B cell (primary cell): ENCODE data around the gene RENBP. TPM values are rescaled to one million over a fixed set of nuclear protein-coding genes. Genes with fewer than 3 reads are reported as not detected.

Experiments
- ATAC-seq: fragments of 200-7000 bp; cut with Tn5 transposase; one replicate; pipeline ENCODE4 v1.10.0; 2021; ENCODE audit warnings: low read depth, mild to moderate bottlenecking, moderate number of reproducible peaks, moderate library complexity
- CTCF ChIA-PET: fragments of 350-600 bp; sonication (Branson Sonifier 250); formaldehyde crosslinking; loops from one replicate; lab custom pipeline; 2021; ENCODE audit warnings: antibody characterized with exemption, inconsistent platforms; lab: Charles Lee
- POLR2A ChIA-PET: fragments of 350-600 bp; sonication (Branson Sonifier 250); formaldehyde crosslinking; loops from one replicate; lab custom pipeline; 2021; ENCODE audit warnings: antibody characterized with exemption; lab: Charles Lee
- DNase-seq: peaks from one replicate; pipeline ENCODE4 v3.0.0; 2013
- H2AFZ ChIP-seq: 2 replicates; pipeline ENCODE4 v1.6.1; 2012; ENCODE audit warnings: mild to moderate bottlenecking, low read depth, low read length; ENCODE audit not compliant: insufficient read depth, poor library complexity, severe bottlenecking
- H3K27ac ChIP-seq, 2 donors: 1 replicate in 1 of 2; 2 replicates in 1 of 2; pipeline ENCODE4 v1.5.1; 2012 to 2013; ENCODE audit warnings: low read length in 2 of 2, mild to moderate bottlenecking in 2 of 2, moderate library complexity in 1 of 2
- H3K27me3 ChIP-seq, 4 experiments: fragments of 200-600 bp in 1 of 4; sonication (generic) in 1 of 4; replicated peaks in 1 of 4; 1 replicate in 2 of 4; 2 replicates in 2 of 4; pipeline versions ENCODE4 v1.6.1 to v1.7.0; 2013 to 2016; ENCODE audit warnings: low read length in 3 of 4, mild to moderate bottlenecking in 2 of 4, mixed read lengths in 1 of 4, moderate library complexity in 1 of 4; ENCODE audit not compliant: insufficient read depth in 4 of 4, control insufficient read depth in 3 of 4; ENCODE audit errors: control extremely low read depth in 1 of 4
- H3K36me3 ChIP-seq, 2 experiments: replicated peaks in 1 of 2; 1 replicate in 1 of 2; 2 replicates in 1 of 2; pipeline versions ENCODE4 v1.6.1 to v1.7.1; 2013; ENCODE audit warnings: low read length in 1 of 2; ENCODE audit not compliant: insufficient read depth in 2 of 2, control insufficient read depth in 1 of 2; ENCODE audit errors: control extremely low read depth in 1 of 2, extremely low read depth in 1 of 2
- H3K4me1 ChIP-seq, 2 donors: fragments of 200-600 bp in 1 of 2; sonication (generic) in 1 of 2; 1 replicate in 1 of 2; 2 replicates in 1 of 2; pipeline versions ENCODE4 v1.5.1 to v1.6.1; 2013 to 2017; ENCODE audit warnings: low read length in 2 of 2; ENCODE audit not compliant: control insufficient read depth in 2 of 2, insufficient read depth in 2 of 2
- H3K4me2 ChIP-seq: replicated peaks from 2 replicates; pipeline ENCODE3; 2012; ENCODE audit warnings: mild to moderate bottlenecking, low read depth, low read length; ENCODE audit not compliant: poor library complexity, severe bottlenecking
- H3K4me3 ChIP-seq, 5 experiments: fragments of 200-600 bp in 1 of 5; sonication (generic) in 1 of 5; 1 replicate in 3 of 5; 2 replicates in 2 of 5; pipeline versions ENCODE4 v1.5.1 to v1.7.0; 2011 to 2016; ENCODE audit warnings: low read length in 4 of 5, mild to moderate bottlenecking in 4 of 5, low read depth in 2 of 5, control low read depth in 1 of 5, moderate library complexity in 1 of 5; ENCODE audit not compliant: insufficient read depth in 1 of 5; ENCODE audit errors: control extremely low read depth in 1 of 5, extremely low read depth in 1 of 5
- H3K79me2 ChIP-seq: fragments of 200-600 bp; sonication (generic); one replicate; pipeline ENCODE4 v1.6.0; 2016; ENCODE audit warnings: low read length; ENCODE audit not compliant: control insufficient read depth, insufficient read depth
- H3K9ac ChIP-seq: fragments of 200-600 bp; sonication (generic); 2 replicates; pipeline ENCODE4 v1.6.1; 2017; ENCODE audit warnings: mild to moderate bottlenecking, low read length, moderate library complexity
- H3K9me3 ChIP-seq, 3 donors: one replicate each; pipeline versions ENCODE4 v1.6.1 to v1.7.1; 2013; ENCODE audit warnings: low read length in 2 of 3; ENCODE audit not compliant: control insufficient read depth in 2 of 3, insufficient read depth in 1 of 3; ENCODE audit errors: control extremely low read depth in 1 of 3
- H4K20me1 ChIP-seq: 2 replicates; pipeline ENCODE4 v1.6.0; 2012; ENCODE audit warnings: mild to moderate bottlenecking, low read length; ENCODE audit not compliant: insufficient read depth, control insufficient read depth, poor library complexity, severe bottlenecking
- H3K27ac Mint-ChIP-seq: one replicate; pipeline ENCODE4 v1.8.0; 2021; ENCODE audit warnings: mixed read lengths
- H3K27me3 Mint-ChIP-seq: one replicate; pipeline ENCODE4 v1.8.0; 2021; ENCODE audit warnings: mixed read lengths
- H3K4me1 Mint-ChIP-seq: one replicate; pipeline ENCODE4 v1.8.0; 2021; ENCODE audit warnings: mixed read lengths
- H3K4me3 Mint-ChIP-seq: one replicate; pipeline ENCODE4 v1.8.0; 2021; ENCODE audit warnings: mixed read lengths
- H3K9me3 Mint-ChIP-seq: one replicate; pipeline ENCODE4 v1.8.0; 2022; ENCODE audit warnings: mixed read lengths; ENCODE audit not compliant: insufficient read depth
- EZH2 ChIP-seq: IDR thresholded peaks from 2 replicates; pipeline ENCODE4 v1.6.1; 2012; ENCODE audit warnings: borderline replicate concordance, low read depth, mild to moderate bottlenecking, moderate library complexity, low read length; ENCODE audit not compliant: insufficient read depth, poor library complexity, severe bottlenecking
- WGBS: methylation state at CpG from one replicate; pipeline ENCODE4 v1.1.5; 2013; ENCODE audit warnings: missing lambda C conversion rate; ENCODE audit not compliant: insufficient coverage; 5-methylcytosine and 5-hydroxymethylcytosine counted together
- intact Hi-C: fragments of 100-400 bp; cut with micrococcal nuclease; formaldehyde crosslinking; loops from one replicate; pipeline ENCODE4 v1.10.0; 2022
- polyA plus RNA-seq: library from polyadenylated mRNA; depleted of rRNA; stranded (reverse); fragments of >200 nt; gene quantifications from 2 replicates; pipeline ENCODE4 v1.2.3, GENCODE V29; 2012
- total RNA-seq, 2 donors: library from RNA; stranded (reverse); fragments of 120-200 nt in 1 of 2; gene quantifications; 1 replicate in 1 of 2; 2 replicates in 1 of 2; pipeline versions ENCODE4 v1.2.3 to v1.2.4, GENCODE V29; 2013 to 2022
- TF ChIP-seq, protein P1 (sequence below): fragments of 200-600 bp; IDR thresholded peaks from one replicate; pipeline ENCODE4 v1.8.0; 2022; ENCODE audit warnings: antibody characterized with exemption, mild to moderate bottlenecking

The RENBP gene
- total and polyA plus RNA-seq, 2 donors (not counting 1 experiment from before 2014, with no cell fraction given): 30.6 to 39.2 TPM

DNA sequence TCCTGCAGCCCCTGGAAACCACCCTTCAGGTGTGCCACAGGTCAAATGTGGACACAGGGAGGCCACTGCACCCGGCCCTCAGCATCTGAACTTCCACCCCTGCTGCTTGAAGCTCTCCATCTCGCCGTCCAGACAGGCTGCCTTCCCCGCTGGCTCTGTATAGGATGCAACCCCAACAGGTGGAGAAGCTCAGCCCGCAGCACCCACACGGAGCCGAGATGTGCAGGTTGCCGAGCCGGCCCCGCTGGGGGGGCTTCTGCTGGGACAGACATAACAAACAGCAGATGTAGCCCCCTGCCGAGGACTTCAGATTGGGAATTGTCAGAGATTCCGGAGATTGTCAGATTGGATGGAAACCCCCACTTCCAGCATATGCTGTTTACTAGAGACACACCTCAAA is 48.6 kb upstream of the RENBP start:
- 94% methylated on average over 5 of the region's 12 CpGs for WGBS
- no peak overlapping the region for H2AFZ ChIP-seq
- Mint-ChIP-seq H3K4me1 (no peaks in the 10 kb centered on the region), H3K9me3 (no peaks in the 10 kb centered on the region), H3K27me3 (no peaks in the 10 kb centered on the region), H3K4me3 (no peak overlapping the region), H3K27ac (no peak overlapping the region)
- ChIA-PET POLR2A (no interaction called here), CTCF (no interaction called here)
- no peaks in the 10 kb centered on the region for H3K27me3 ChIP-seq
- H3K36me3 ChIP-seq: no peaks in the 10 kb centered on the region
- no peaks in the 10 kb centered on the region for H3K79me2 ChIP-seq
- no peaks in the 10 kb centered on the region for H4K20me1 ChIP-seq
- ATAC-seq: no peak
- no peak overlapping the region for H3K27ac ChIP-seq
- no peaks in the 10 kb centered on the region for H3K4me1 ChIP-seq
- H3K9me3 ChIP-seq: no peaks in the 10 kb centered on the region
- no peak for DNase-seq
- intact Hi-C loops: no loop called here
- no peak for TF ChIP-seq EZH2
- TF ChIP-seq, protein P1, sequence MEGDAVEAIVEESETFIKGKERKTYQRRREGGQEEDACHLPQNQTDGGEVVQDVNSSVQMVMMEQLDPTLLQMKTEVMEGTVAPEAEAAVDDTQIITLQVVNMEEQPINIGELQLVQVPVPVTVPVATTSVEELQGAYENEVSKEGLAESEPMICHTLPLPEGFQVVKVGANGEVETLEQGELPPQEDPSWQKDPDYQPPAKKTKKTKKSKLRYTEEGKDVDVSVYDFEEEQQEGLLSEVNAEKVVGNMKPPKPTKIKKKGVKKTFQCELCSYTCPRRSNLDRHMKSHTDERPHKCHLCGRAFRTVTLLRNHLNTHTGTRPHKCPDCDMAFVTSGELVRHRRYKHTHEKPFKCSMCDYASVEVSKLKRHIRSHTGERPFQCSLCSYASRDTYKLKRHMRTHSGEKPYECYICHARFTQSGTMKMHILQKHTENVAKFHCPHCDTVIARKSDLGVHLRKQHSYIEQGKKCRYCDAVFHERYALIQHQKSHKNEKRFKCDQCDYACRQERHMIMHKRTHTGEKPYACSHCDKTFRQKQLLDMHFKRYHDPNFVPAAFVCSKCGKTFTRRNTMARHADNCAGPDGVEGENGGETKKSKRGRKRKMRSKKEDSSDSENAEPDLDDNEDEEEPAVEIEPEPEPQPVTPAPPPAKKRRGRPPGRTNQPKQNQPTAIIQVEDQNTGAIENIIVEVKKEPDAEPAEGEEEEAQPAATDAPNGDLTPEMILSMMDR: no peak
- H3K4me2 ChIP-seq: no peak overlapping the region
- no peak overlapping the region for H3K4me3 ChIP-seq
- H3K9ac ChIP-seq: no peak overlapping the region

DNA sequence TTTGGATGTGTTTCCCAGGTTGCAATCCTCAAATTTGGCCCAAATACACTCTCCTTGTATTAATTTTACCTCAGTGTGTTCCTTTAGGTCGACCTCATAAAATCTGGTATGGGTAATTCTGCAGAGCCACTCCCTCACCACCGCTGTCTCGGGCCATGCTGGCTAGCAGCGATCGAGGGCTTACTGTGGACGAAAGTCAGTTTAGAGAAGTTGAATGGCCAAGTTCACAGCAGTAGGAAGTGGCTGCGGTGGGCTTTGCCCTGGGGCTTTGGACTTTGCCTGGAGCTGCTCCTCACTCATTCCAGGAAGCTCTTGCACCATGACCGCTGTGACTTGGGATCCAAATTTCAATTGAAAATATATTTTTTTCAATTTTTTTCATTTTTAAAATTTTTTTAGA is 47.7 kb upstream of the RENBP start:
- WGBS: 88% methylated on average over 6 of the region's 8 CpGs
- no peak for DNase-seq
- CTCF ChIA-PET: no interaction called here

More for the DNA sequence above, 47.7 kb upstream of the RENBP start:
- Histone ChIP-seq H3K9me3 (no peaks in the 10 kb centered on the region), H4K20me1 (no peaks in the 10 kb centered on the region), H3K4me1 (no peaks in the 10 kb centered on the region), H3K36me3 (no peaks in the 10 kb centered on the region), H2AFZ (no peak overlapping the region), H3K4me3 (no peak overlapping the region), H3K27ac (no peak overlapping the region), H3K9ac (no peak overlapping the region), H3K79me2 (no peaks in the 10 kb centered on the region), H3K4me2 (no peak overlapping the region), H3K27me3 (no peaks in the 10 kb centered on the region)
- TF ChIP-seq EZH2: no peak
- TF ChIP-seq, protein P1: no peak
- ATAC-seq: no peak
- intact Hi-C loops: no loop called here
- no peaks in the 10 kb centered on the region for H3K9me3 Mint-ChIP-seq
- POLR2A ChIA-PET: interaction anchor here (0.7 kb wide), 1 partner anchor 28 kb away, joined by 5 read pairs; no protein-coding TSS in a partner anchor
- H3K4me1 Mint-ChIP-seq: no peaks in the 10 kb centered on the region
- no peaks in the 10 kb centered on the region for H3K27me3 Mint-ChIP-seq
- H3K4me3 Mint-ChIP-seq: no peak overlapping the region
- H3K27ac Mint-ChIP-seq: no peak overlapping the region
